Progenitor cell of endocrine pancreas (in vitro differentiated cells): ENCODE measurements around the gene TMCC3. TPM values are rescaled to one million over a fixed set of nuclear protein-coding genes. Genes with fewer than 3 reads are reported as not detected.

Experiments used
- DNase-seq: peaks from one replicate; pipeline ENCODE4 v3.0.0; 2021; ENCODE audit warnings: low spot score; ENCODE audit not compliant: unreplicated experiment
- H3K27ac Mint-ChIP-seq: 2 replicates; pipeline ENCODE4 v1.8.0; 2021; ENCODE audit warnings: mild to moderate bottlenecking, moderate library complexity, mixed read lengths
- H3K27me3 Mint-ChIP-seq: 2 replicates; pipeline ENCODE4 v1.8.0; 2021; ENCODE audit warnings: mixed read lengths
- H3K36me3 Mint-ChIP-seq: 2 replicates; pipeline ENCODE4 v1.8.0; 2022; ENCODE audit warnings: mixed read lengths; ENCODE audit not compliant: insufficient read depth
- H3K4me1 Mint-ChIP-seq: 2 replicates; pipeline ENCODE4 v1.8.0; 2021; ENCODE audit warnings: low read depth, mixed read lengths
- H3K4me3 Mint-ChIP-seq: 2 replicates; pipeline ENCODE4 v1.8.0; 2021; ENCODE audit warnings: low read depth, mild to moderate bottlenecking, moderate library complexity, mixed read lengths
- H3K9me3 Mint-ChIP-seq: 2 replicates; pipeline ENCODE4 v1.8.0; 2021; ENCODE audit warnings: low read depth, mixed read lengths
- total RNA-seq: library from RNA; stranded (reverse); gene quantifications from 2 replicates; pipeline ENCODE4 v1.2.1, GENCODE V29; 2021
- TF ChIP-seq, protein P1 (sequence below): fragments of 200-600 bp; sonication (generic); IDR thresholded peaks from one replicate; pipeline ENCODE4 v1.5.0; 2021; ENCODE audit warnings: antibody characterized with exemption, mild to moderate bottlenecking; ENCODE audit not compliant: unreplicated experiment

TMCC3 gene
- total RNA-seq, 1 donor from 2014 or later = 15.9 TPM

DNA sequence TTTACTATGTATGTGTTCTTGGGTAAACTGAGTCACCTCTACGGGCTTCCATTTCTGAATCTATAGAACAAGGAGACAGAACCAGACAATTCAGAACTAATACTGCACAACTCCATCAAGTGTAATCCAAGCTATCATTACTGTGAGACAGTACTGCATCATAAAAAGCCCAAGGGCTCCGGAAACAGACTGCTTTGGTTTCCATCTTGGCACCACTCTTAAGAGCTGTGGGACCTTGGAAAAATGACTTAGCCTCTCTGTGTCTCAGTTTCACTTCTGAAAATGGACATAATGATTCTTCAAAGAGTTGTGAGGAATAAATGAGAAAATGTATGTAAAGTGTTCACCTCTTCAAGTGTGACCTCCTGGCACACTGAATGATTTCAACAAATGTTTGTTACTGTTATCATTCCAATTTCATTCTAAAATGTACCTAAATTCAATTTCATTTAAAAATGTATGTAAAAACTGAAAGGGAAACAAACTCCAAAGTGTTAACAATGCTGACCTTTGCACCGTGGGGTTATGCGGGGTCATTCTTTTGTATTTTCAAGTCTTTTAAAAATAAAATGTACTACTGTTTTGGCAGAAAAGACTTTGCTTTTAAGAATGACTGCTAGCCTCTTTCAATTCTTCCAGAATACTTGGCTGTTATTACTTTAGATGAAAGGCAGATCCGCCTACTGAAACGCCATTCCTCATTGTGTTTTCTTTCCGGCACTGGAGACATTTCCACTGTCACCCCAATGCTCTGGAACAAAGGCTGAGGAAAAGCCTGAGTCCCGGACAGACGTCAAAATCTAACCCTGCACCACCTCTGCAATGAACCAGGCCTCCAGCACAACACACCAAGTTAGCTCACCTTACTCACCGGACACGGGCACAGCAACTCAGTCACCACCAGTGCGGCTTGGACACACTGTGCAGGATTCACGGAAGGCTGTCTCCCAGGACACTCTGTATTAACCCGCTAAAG, 62.8 kb downstream of the TMCC3 start:
- Mint-ChIP-seq H3K27me3 (no peaks in the 10 kb centered on the region), H3K4me1 (peaks cover 12% of the 10 kb centered on the region), H3K27ac (peak overlapping the region; percentile 70), H3K4me3 (no peak overlapping the region), H3K9me3 (no peaks in the 10 kb centered on the region), H3K36me3 (no peaks in the 10 kb centered on the region)
- TF ChIP-seq, protein P1, sequence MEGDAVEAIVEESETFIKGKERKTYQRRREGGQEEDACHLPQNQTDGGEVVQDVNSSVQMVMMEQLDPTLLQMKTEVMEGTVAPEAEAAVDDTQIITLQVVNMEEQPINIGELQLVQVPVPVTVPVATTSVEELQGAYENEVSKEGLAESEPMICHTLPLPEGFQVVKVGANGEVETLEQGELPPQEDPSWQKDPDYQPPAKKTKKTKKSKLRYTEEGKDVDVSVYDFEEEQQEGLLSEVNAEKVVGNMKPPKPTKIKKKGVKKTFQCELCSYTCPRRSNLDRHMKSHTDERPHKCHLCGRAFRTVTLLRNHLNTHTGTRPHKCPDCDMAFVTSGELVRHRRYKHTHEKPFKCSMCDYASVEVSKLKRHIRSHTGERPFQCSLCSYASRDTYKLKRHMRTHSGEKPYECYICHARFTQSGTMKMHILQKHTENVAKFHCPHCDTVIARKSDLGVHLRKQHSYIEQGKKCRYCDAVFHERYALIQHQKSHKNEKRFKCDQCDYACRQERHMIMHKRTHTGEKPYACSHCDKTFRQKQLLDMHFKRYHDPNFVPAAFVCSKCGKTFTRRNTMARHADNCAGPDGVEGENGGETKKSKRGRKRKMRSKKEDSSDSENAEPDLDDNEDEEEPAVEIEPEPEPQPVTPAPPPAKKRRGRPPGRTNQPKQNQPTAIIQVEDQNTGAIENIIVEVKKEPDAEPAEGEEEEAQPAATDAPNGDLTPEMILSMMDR = no peak
- no peak for DNase-seq

DNA sequence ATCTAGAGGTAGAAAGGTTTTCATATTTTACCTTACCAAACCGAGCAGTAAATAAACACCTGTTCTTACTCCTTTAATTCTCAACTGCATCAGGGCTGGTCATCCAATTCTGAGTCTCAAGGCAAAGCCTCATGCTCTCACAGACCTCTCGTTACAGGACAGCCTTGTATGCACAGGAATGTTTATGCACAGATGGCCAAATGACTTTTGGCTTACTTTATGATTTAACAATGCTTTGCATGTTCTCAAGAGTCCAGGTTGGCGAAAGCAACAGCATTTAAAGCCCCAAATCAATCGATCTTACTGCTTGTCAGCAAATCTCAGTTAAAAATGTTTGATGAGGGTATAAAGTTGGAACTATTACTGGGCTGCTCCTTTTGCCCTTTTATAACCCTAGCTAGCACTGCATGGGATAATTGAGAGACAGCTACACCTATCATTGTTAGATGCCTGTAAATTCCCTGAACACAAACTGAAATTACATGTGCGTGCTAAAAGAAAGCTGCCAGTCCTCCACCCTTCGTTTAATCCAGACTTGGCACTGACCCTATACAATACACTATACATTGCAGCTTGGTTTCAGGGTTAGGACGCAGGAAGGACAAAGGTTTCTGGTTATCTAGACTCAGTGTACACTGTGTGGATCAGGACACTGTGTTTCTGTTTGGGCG, 63.6 kb downstream of the TMCC3 start:
- peaks cover 7% of the 10 kb centered on the region for H3K36me3 Mint-ChIP-seq
- H3K27ac Mint-ChIP-seq = peak overlapping the region; percentile 80
- no peaks in the 10 kb centered on the region for H3K27me3 Mint-ChIP-seq
- H3K9me3 Mint-ChIP-seq = no peaks in the 10 kb centered on the region
- TF ChIP-seq, protein P1 = no peak
- DNase-seq = no peak
- H3K4me1 Mint-ChIP-seq = peaks cover 12% of the 10 kb centered on the region
- H3K4me3 Mint-ChIP-seq = no peak overlapping the region

DNA sequence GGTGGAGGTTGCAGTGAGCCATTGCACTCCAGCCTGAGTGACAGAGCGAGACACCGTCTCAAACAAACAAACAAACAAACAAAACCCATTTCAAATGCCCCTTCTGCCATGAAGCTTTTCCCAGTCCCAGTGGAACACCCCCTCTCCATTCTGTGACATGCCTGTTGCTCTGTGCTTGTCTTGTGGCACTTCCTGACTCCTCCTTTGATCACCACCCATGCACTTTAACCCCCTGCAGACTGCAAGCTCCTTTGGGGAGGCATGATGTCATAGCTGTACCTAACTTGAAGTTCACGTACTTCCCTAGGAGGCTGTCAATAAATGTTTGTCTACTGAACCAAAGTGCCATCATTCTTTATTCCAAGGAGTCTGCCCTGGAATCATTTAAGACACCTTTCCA, 64.7 kb downstream of the TMCC3 start:
- Mint-ChIP-seq H3K4me1 (peaks cover 12% of the 10 kb centered on the region), H3K9me3 (no peaks in the 10 kb centered on the region)

DNA sequence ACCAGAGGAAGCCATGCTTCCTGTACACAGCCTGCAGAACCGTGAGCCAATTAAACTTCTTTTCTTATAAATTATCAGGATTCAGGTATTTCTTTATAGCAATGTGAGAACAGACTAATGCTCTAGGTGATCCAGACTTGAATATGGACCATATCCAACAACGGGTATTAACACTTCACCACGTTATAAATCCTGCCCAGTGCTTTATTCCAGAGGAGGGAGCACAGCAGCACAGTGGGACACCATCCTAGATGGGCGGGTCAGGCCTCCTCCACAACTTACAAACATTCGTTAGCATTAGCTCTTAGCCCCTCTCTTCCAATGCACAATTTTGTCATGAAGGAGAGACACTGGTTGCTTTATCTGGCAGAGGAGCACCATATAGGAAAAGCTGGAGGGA, 66.0 kb downstream of the TMCC3 start:
- TF ChIP-seq, protein P1 = no peak
- Mint-ChIP-seq H3K4me1 (peaks cover 12% of the 10 kb centered on the region), H3K4me3 (no peak overlapping the region), H3K36me3 (peaks cover 9% of the 10 kb centered on the region), H3K27ac (no peak overlapping the region), H3K9me3 (no peaks in the 10 kb centered on the region), H3K27me3 (no peaks in the 10 kb centered on the region)
- no peak for DNase-seq

More for the DNA sequence above, 64.7 kb downstream of the TMCC3 start:
- peaks cover 9% of the 10 kb centered on the region for H3K36me3 Mint-ChIP-seq
- no peak overlapping the region for H3K4me3 Mint-ChIP-seq
- no peak for DNase-seq
- H3K27ac Mint-ChIP-seq = no peak overlapping the region
- TF ChIP-seq, protein P1 = no peak
- no peaks in the 10 kb centered on the region for H3K27me3 Mint-ChIP-seq

DNA sequence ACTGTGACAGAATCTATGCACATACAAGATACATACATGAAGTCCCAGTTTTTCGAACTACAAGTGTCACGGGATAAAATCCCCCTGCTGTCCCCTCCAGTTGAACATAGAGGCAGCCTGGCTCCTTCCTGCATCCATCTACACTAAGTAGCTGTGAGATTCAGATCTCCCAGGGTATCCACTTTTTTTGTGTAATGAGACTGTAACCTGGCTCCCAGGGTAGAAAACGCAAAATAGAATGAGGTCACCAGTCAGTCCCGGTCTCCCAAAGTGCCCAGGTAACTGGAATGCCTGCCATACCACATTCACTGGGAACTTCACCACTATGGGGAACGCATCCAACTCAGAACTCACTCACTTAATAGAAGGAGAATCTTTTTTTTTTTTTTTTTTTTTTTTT, 67.8 kb downstream of the TMCC3 start:
- TF ChIP-seq, protein P1 = no peak
- DNase-seq = no peak
- H3K4me1 Mint-ChIP-seq = peaks cover 7% of the 10 kb centered on the region
- no peak overlapping the region for H3K4me3 Mint-ChIP-seq
- no peaks in the 10 kb centered on the region for H3K9me3 Mint-ChIP-seq
- no peaks in the 10 kb centered on the region for H3K27me3 Mint-ChIP-seq
- no peak overlapping the region for H3K27ac Mint-ChIP-seq
- H3K36me3 Mint-ChIP-seq = peaks cover 9% of the 10 kb centered on the region
